Bronchial epithelial cell (primary cell): Measurements from ENCODE around the gene SCLY. TPM values are rescaled to one million over a fixed set of nuclear protein-coding genes. Genes with fewer than 3 reads are reported as not detected.

ENCODE experiments used
- DNase-seq: peaks from one replicate; pipeline ENCODE4 v3.0.0-alpha.2; 2010; ENCODE audit warnings: low read depth
- FAIRE-seq: peaks from 2 replicates; lab custom pipeline; 2011; peaks lifted over from hg19 to GRCh38; lab: Jason Lieb, UNC
- H3K27me3 ChIP-seq: 2 replicates; pipeline ENCODE4 v1.5.1; 2011; ENCODE audit warnings: low read length; ENCODE audit not compliant: control insufficient read depth, insufficient read depth
- H3K36me3 ChIP-seq: 2 replicates; pipeline ENCODE4 v1.5.1; 2011; ENCODE audit warnings: low read length; ENCODE audit not compliant: control insufficient read depth, insufficient read depth
- H3K4me3 ChIP-seq: 2 replicates; pipeline ENCODE4 v1.5.1; 2011; ENCODE audit warnings: mild to moderate bottlenecking, low read depth, low read length, control low read depth
- CTCF ChIP-seq: IDR thresholded peaks from 2 replicates; pipeline ENCODE4 v1.5.1; 2011; ENCODE audit warnings: mild to moderate bottlenecking, moderate library complexity, low read length, control low read depth, inconsistent platforms; ENCODE audit not compliant: insufficient read depth, severe bottlenecking
- total RNA-seq: library from RNA; depleted of rRNA; stranded (reverse); fragments of >200 nt; gene quantifications from 2 replicates; pipeline ENCODE4 v1.2.1, GENCODE V29; 2014

Gene SCLY
- total RNA-seq, 1 donor from 2014 or later: 12.6 TPM

- no peak for TF ChIP-seq CTCF
- no peak overlapping the region for H3K4me3 ChIP-seq
- DNase-seq (no peak), FAIRE-seq (no peak)
- no peaks in the 10 kb centered on the region for H3K36me3 ChIP-seq
- H3K27me3 ChIP-seq: peaks cover 8% of the 10 kb centered on the region
Measured at GRCh38 chr2:238119756-238120462, 59.1 kb downstream of the SCLY start.

- Histone ChIP-seq H3K27me3 (peaks cover 8% of the 10 kb centered on the region), H3K4me3 (no peak overlapping the region), H3K36me3 (no peaks in the 10 kb centered on the region)
- FAIRE-seq: no peak
- TF ChIP-seq CTCF: peak; percentile 9
- DNase-seq: no peak
Measured at GRCh38 chr2:238120463-238121298, 59.9 kb downstream of the SCLY start.

- no peak for FAIRE-seq
Measured at GRCh38 chr2:238121511-238122286, 60.9 kb downstream of the SCLY start.

GRCh38 chr2:238122287-238123217 is 61.8 kb downstream of the SCLY start:
- Histone ChIP-seq H3K4me3 (no peak overlapping the region), H3K27me3 (peaks cover 8% of the 10 kb centered on the region), H3K36me3 (no peaks in the 10 kb centered on the region)
- DNase-seq (no peak), FAIRE-seq (no peak)
- no peak for TF ChIP-seq CTCF

More at GRCh38 chr2:238121511-238122286, 60.9 kb downstream of the SCLY start:
- H3K27me3 ChIP-seq: peaks cover 8% of the 10 kb centered on the region
- no peak for TF ChIP-seq CTCF
- no peak overlapping the region for H3K4me3 ChIP-seq
- no peaks in the 10 kb centered on the region for H3K36me3 ChIP-seq
- no peak for DNase-seq
